K562 (cell line): ENCODE measurements around the gene SLC66A2. TPM values are rescaled to one million over a fixed set of nuclear protein-coding genes. Genes with fewer than 3 reads are reported as not detected.
A peak's percentile ranks its signal among the peaks of the same experiment; 100 is the strongest.

Experiments used
- ATAC-seq: fragments of 200-7000 bp; cut with Tn5 transposase; 3 replicates; pipeline ENCODE4 v1.9.1; 2020; ENCODE audit warnings: moderate library complexity
- BruUV-seq: library from RNA; stranded (reverse); fragments of 400-500 nt; replicated peaks from 2 replicates; lab custom pipeline; 2021; lab: Mats Ljungman, UMichigan
- CTCF ChIA-PET: fragments of 300-600 bp; formaldehyde crosslinking; extraction: SDS; loops from one replicate; lab custom pipeline; 2021; ENCODE audit warnings: low intra/inter-chr PET ratio; lab: Yijun Ruan, JAX
- POLR2A ChIA-PET: fragments of 300-600, 350-650 bp; sonication (Branson Sonifier 250); formaldehyde crosslinking; extraction: SDS; loops from one replicate; lab custom pipeline; 2021; ENCODE audit warnings: antibody characterized with exemption, inconsistent platforms; lab: Yijun Ruan, JAX
- DNase-seq, 4 experiments: peaks; one replicate each; pipeline versions ENCODE4 v3.0.0 to v3.0.0-alpha.2; 2011 to 2018; ENCODE audit warnings: low spot score in 3 of 4, mixed read lengths in 3 of 4; ENCODE audit errors: extremely low read depth in 1 of 4
- FAIRE-seq: peaks from 2 replicates; lab custom pipeline; 2011; peaks lifted over from hg19 to GRCh38; lab: Jason Lieb, UNC
- H2AFZ ChIP-seq: 2 replicates; pipeline ENCODE4 v1.6.0; 2011; ENCODE audit warnings: low read depth, low read length, control low read depth, inconsistent platforms
- H3K27ac ChIP-seq: fragments of 200-600 bp; 3 replicates; pipeline ENCODE4 v1.8.0; 2011; ENCODE audit warnings: low read depth, mild to moderate bottlenecking, control low read depth, inconsistent platforms, low read length, moderate library complexity, mixed read lengths; ENCODE audit errors: extremely low read depth
- H3K27me3 ChIP-seq, 2 experiments: fragments of 300-600 bp in 1 of 2; 2 replicates in 1 of 2; 3 replicates in 1 of 2; pipeline versions ENCODE4 v1.6.0 to v1.8.0; 2011; ENCODE audit warnings: inconsistent platforms in 2 of 2, low read length in 2 of 2, mild to moderate bottlenecking in 1 of 2, mixed read lengths in 1 of 2, moderate library complexity in 1 of 2; ENCODE audit not compliant: control insufficient read depth in 2 of 2, insufficient read depth in 2 of 2
- H3K36me3 ChIP-seq: fragments of 300-600 bp; 3 replicates; pipeline ENCODE4 v1.8.0; 2011; ENCODE audit warnings: mild to moderate bottlenecking, low read length, inconsistent platforms; ENCODE audit not compliant: control insufficient read depth, insufficient read depth
- H3K4me1 ChIP-seq, 2 experiments: fragments of 200-600 bp in 1 of 2; replicated peaks in 1 of 2; 2 replicates in 1 of 2; 3 replicates in 1 of 2; pipeline versions ENCODE4 v1.5.1 to v1.8.0; 2011; ENCODE audit warnings: inconsistent platforms in 2 of 2, low read length in 2 of 2, mild to moderate bottlenecking in 1 of 2, mixed read lengths in 1 of 2, moderate library complexity in 1 of 2; ENCODE audit not compliant: control insufficient read depth in 2 of 2, insufficient read depth in 2 of 2
- H3K4me2 ChIP-seq: 2 replicates; pipeline ENCODE4 v1.6.1; 2011; ENCODE audit warnings: low read length, control low read depth, inconsistent platforms, mixed read lengths; ENCODE audit not compliant: insufficient read depth
- H3K4me3 ChIP-seq: fragments of 200-600 bp; sonication (generic), shearing (Covaris generic); 2 replicates; pipeline ENCODE4 v1.5.1; 2016; ENCODE audit warnings: control low read depth, inconsistent platforms
- H3K79me2 ChIP-seq: fragments of 200-600 bp; 3 replicates; pipeline ENCODE4 v1.8.0; 2011; ENCODE audit warnings: low read length, inconsistent platforms; ENCODE audit not compliant: control insufficient read depth, insufficient read depth
- H3K9ac ChIP-seq, 2 experiments: 2 replicates each; pipeline versions ENCODE4 v1.6.0 to v1.6.1; 2011; ENCODE audit warnings: low read depth in 2 of 2, low read length in 2 of 2, control low read depth in 1 of 2, inconsistent platforms in 1 of 2, mild to moderate bottlenecking in 1 of 2, mixed read lengths in 1 of 2; ENCODE audit not compliant: insufficient read depth in 1 of 2
- H3K9me1 ChIP-seq: one replicate; pipeline ENCODE4 v1.6.0; 2011; ENCODE audit warnings: inconsistent platforms, mild to moderate bottlenecking, low read length, moderate library complexity; ENCODE audit not compliant: control insufficient read depth, insufficient read depth
- H3K9me3 ChIP-seq: replicated peaks from 2 replicates; pipeline ENCODE4 v1.5.1; 2011; ENCODE audit warnings: low read depth, low read length, inconsistent platforms; ENCODE audit not compliant: control insufficient read depth, insufficient read depth
- H4K20me1 ChIP-seq: replicated peaks from 2 replicates; pipeline ENCODE4 v1.6.1; 2011; ENCODE audit warnings: low read length, inconsistent platforms, mixed read lengths; ENCODE audit not compliant: control insufficient read depth, insufficient read depth
- BDP1 ChIP-seq: IDR thresholded peaks from 3 replicates; pipeline ENCODE4 v1.6.1; 2011; ENCODE audit not compliant: insufficient read length, insufficient read depth
- CBX3 ChIP-seq, 2 experiments: IDR thresholded peaks; 1 replicate in 1 of 2; 2 replicates in 1 of 2; pipeline ENCODE4 v1.6.1; 2012; ENCODE audit warnings: inconsistent platforms in 2 of 2, low read length in 2 of 2, borderline replicate concordance in 1 of 2, control low read depth in 1 of 2
- CBX5 ChIP-seq: IDR thresholded peaks from 2 replicates; pipeline ENCODE4 v1.6.1; 2014; ENCODE audit warnings: low read depth, borderline replicate concordance
- EWSR1 ChIP-seq: fragments of 450-650 bp; IDR thresholded peaks from 2 replicates; pipeline ENCODE4 v1.6.1; 2018; ENCODE audit warnings: borderline replicate concordance, mild to moderate bottlenecking, low read depth, moderate library complexity; ENCODE audit not compliant: partially characterized antibody
- FUS ChIP-seq: fragments of 200-400 bp; formaldehyde crosslinking; optimal IDR thresholded peaks from 2 replicates; pipeline ENCODE3; 2017; ENCODE audit warnings: low read depth, low read length
- GTF2E2 ChIP-seq: fragments of 200-800 bp; sonication (Bioruptor generic); IDR thresholded peaks from 2 replicates; pipeline ENCODE4 v1.6.1; 2016; ENCODE audit warnings: missing genetic modification characterization, missing compliant biosample characterization
- NBN ChIP-seq: fragments of 450-650 bp; IDR thresholded peaks from 2 replicates; pipeline ENCODE4 v1.6.1; 2016; ENCODE audit warnings: low read depth, mild to moderate bottlenecking
- NUFIP1 ChIP-seq: fragments of 450-650 bp; IDR thresholded peaks from 2 replicates; pipeline ENCODE4 v1.6.1; 2018; ENCODE audit not compliant: partially characterized antibody
- RB1 ChIP-seq: fragments of 450-650 bp; IDR thresholded peaks from 2 replicates; pipeline ENCODE4 v1.6.1; 2017; ENCODE audit warnings: low read depth, mild to moderate bottlenecking
- TEAD4 ChIP-seq, 2 experiments: sonication (generic) in 1 of 2; formaldehyde crosslinking in 1 of 2; IDR thresholded peaks; 2 replicates each; pipeline versions ENCODE4 v1.6.1 to v1.8.0; 2012 to 2022; ENCODE audit warnings: borderline replicate concordance in 1 of 2, inconsistent platforms in 1 of 2, low read length in 1 of 2, mild to moderate bottlenecking in 1 of 2, missing genetic modification reagents in 1 of 2
- TRIM24 ChIP-seq, 2 experiments: fragments of 450-650 bp; IDR thresholded peaks; 2 replicates each; pipeline ENCODE4 v1.6.1; 2016
- TRIM28 ChIP-seq: fragments of 450-650 bp; IDR thresholded peaks from 2 replicates; pipeline ENCODE4 v1.6.1; 2017
- XRCC3 ChIP-seq: fragments of 450-650 bp; IDR thresholded peaks from 2 replicates; pipeline ENCODE4 v1.6.1; 2017; ENCODE audit warnings: mild to moderate bottlenecking, moderate library complexity
- ZNF507 ChIP-seq: conservative IDR thresholded peaks from 2 replicates; pipeline ENCODE4 v1.6.1; 2017; ENCODE audit warnings: missing genetic modification characterization, missing compliant biosample characterization
- ZNF584 ChIP-seq: fragments of 200-800 bp; sonication (Bioruptor generic); IDR thresholded peaks from 2 replicates; pipeline ENCODE4 v1.6.1; 2016; ENCODE audit warnings: low read depth, mild to moderate bottlenecking, missing genetic modification characterization, missing compliant biosample characterization
- ZNF766 ChIP-seq: fragments of 200-800 bp; sonication (Bioruptor generic); conservative IDR thresholded peaks from 2 replicates; pipeline ENCODE4 v1.6.1; 2016; ENCODE audit warnings: missing genetic modification characterization, missing compliant biosample characterization
- ZNF830 ChIP-seq: fragments of 250-450 bp; sonication (Bioruptor Pico); IDR thresholded peaks from 2 replicates; pipeline ENCODE4 v1.5.0; 2021; ENCODE audit warnings: mild to moderate bottlenecking
- WGBS: fragments of 100-300 bp; shearing (Covaris generic); methylation state at CpG from one replicate; pipeline ENCODE4 v1.1.6; 2016; ENCODE audit warnings: low coverage, mixed read lengths; ENCODE audit not compliant: insufficient coverage; ENCODE audit errors: missing lambda C conversion rate; 5-methylcytosine and 5-hydroxymethylcytosine counted together
- in situ Hi-C: fragments of 300-500 bp; cut with MboI; formaldehyde crosslinking; loops from 4 replicates; pipeline ENCODE4 v1.15.0; 2018; ENCODE audit warnings: inconsistent platforms, mixed read lengths
- intact Hi-C: fragments of 100-400 bp; cut with micrococcal nuclease; formaldehyde crosslinking; loops from 2 replicates; pipeline ENCODE4 v1.14.2; 2022
- polyA plus RNA-seq, 8 experiments: library from polyadenylated mRNA; depleted of rRNA in 4 of 8; stranded (reverse) in 5 of 8; unstranded in 3 of 8; fragments of >200 nt; fragmentation: Nextera tagmentation in 2 of 8; fragmentation: Illumina TruSeq in 1 of 8; extraction: Ambion mirVana in 2 of 8; extraction: Trizol in 1 of 8; gene quantifications; 2 replicates each; pipeline versions ENCODE4 v1.2.1 to v1.2.3, GENCODE V29; 2011 to 2014; ENCODE audit warnings: inconsistent platforms in 1 of 8, missing spikeins in 1 of 8
- total RNA-seq, 7 experiments: library from RNA; depleted of rRNA in 6 of 7; stranded (reverse); fragments of >200 nt in 6 of 7; fragmentation: Illumina TruSeq in 2 of 7; extraction: Trizol in 2 of 7; gene quantifications; 2 replicates each; pipeline versions ENCODE4 v1.2.1 to v1.2.3, GENCODE V29; 2011 to 2021; ENCODE audit warnings: low replicate concordance in 1 of 7

SLC66A2 gene
- total and polyA plus RNA-seq, 9 of the 15 experiments (the other 6 are each of a cell fraction or from before 2014, with no cell fraction given) = 0.25 to 17.5 (median 5.6) TPM

- FAIRE-seq (peak; percentile 23), ATAC-seq (no peak), DNase-seq (no peak)
- WGBS = 53% methylated on average over 2 of the region's 2 CpGs
- H3K9ac ChIP-seq = no peak overlapping the region
- no peaks in the 10 kb centered on the region for H3K36me3 ChIP-seq
- no TSS peak for BruUV-seq
- ChIA-PET POLR2A (no interaction called here), CTCF (no interaction called here)
- H3K9me3 ChIP-seq = peaks cover 5% of the 10 kb centered on the region; the same call in 1 of the 2 replicates
- no peaks in the 10 kb centered on the region for H4K20me1 ChIP-seq
- intact Hi-C loops (no loop called here), in situ Hi-C loops (no loop called here)
- H3K27ac ChIP-seq = no peak overlapping the region
- no peak for TF ChIP-seq TEAD4 (IDR thresholded peaks at IDR 0.05; ENCODE audit: low read length)
- TF ChIP-seq TEAD4 (CRISPR knock-in tag; IDR thresholded peaks at IDR 0.05; ENCODE audit: borderline replicate concordance) = no peak
- no peak for TF ChIP-seq RB1
- peak; percentile 70; the same call in 1 of the 2 replicates for TF ChIP-seq CBX5
- TF ChIP-seq ZNF830 (CRISPR knock-in tag) = no peak
- peak; percentile 52; the same call in 1 of the 2 replicates for TF ChIP-seq NBN
- no peak for TF ChIP-seq GTF2E2 (tag)
- peak; percentile 98 for TF ChIP-seq TRIM28
- TF ChIP-seq XRCC3 = peak; percentile 74; the same call in 1 of the 2 replicates
- TF ChIP-seq FUS = no peak
- TF ChIP-seq ZNF584 = no peak
- peak in 1 of 2 experiments; percentile 92; a peak in 2 of 3 replicates for TF ChIP-seq CBX3 (IDR thresholded peaks at IDR 0.05; ENCODE audit: borderline replicate concordance in 1 of 2, low read length in 2 of 2)
- TF ChIP-seq EWSR1 = no peak
- peak; percentile 95 for TF ChIP-seq ZNF766 (CRISPR knock-in tag)
- no peak for TF ChIP-seq NUFIP1
- TF ChIP-seq ZNF507 = no peak
- TF ChIP-seq BDP1 = no peak
- TF ChIP-seq TRIM24 (IDR thresholded peaks at IDR 0.05) = peak in 1 of 2 experiments; percentile 65; a peak in 1 of 4 replicates
- no peaks in the 10 kb centered on the region for H3K27me3 ChIP-seq
- H3K79me2 ChIP-seq = no peaks in the 10 kb centered on the region
- no peak overlapping the region for H2AFZ ChIP-seq
- no peak overlapping the region for H3K4me2 ChIP-seq
- no peaks in the 10 kb centered on the region; a peak in 2 of 5 replicates for H3K4me1 ChIP-seq
- H3K9me1 ChIP-seq = no peaks in the 10 kb centered on the region
- no peak overlapping the region for H3K4me3 ChIP-seq
These were observed 21.3 kb downstream of the SLC66A2 start for GRCh38 chr18:79930020-79930642.
